ENCODE measurements around the gene COLEC12. TPM values are rescaled to one million over a fixed set of nuclear protein-coding genes. Genes with fewer than 3 reads are reported as not detected.

COLEC12 gene
- total RNA-seq, 1 experiment from 2014 or later: not detected

DNA sequence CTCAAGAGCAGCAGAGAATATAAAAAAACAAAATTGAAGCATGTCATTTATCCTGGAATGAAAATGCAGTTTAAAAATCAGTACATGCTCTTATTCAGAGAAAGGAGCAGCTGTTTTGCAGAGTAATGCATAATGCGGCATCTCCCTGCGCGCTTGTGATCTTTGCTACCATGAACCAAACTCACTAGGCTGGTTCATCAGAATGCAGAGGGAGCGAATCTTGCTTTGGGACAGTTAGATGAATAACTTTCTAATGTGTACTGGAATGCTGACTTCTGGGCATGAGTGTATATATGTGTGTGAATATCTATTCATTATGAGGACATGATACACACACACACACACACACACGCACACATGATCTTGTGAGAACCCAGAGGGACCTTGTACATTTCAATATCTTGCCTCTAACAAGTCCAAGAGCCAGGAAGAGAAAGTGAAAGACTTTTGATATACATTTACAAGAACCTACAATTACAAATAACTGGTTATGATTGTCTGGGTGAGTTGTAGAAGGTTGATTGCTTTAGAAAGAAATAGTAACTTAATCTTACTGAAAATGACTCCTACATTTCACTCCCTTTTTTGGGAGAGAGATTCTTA, 178.5 kb downstream of the COLEC12 start:
- Histone ChIP-seq H3K4me1 (replicated peaks; ENCODE audit: insufficient read depth) (peaks cover 7% of the 10 kb centered on the region; the same call in 1 of the 2 replicates), H3K9me2 (ENCODE audit: insufficient read depth) (no peaks in the 10 kb centered on the region), H3K27ac (no peak overlapping the region), H3K4me2 (no peak overlapping the region), H3K9me3 (ENCODE audit: insufficient read depth, low read depth) (no peaks in the 10 kb centered on the region), H3K79me2 (ENCODE audit: low read depth) (no peaks in the 10 kb centered on the region), H2AFZ (no peak overlapping the region), H3K4me3 (no peak overlapping the region), H4K20me1 (ENCODE audit: insufficient read depth) (no peaks in the 10 kb centered on the region), H3F3A (ENCODE audit: insufficient read depth, low read depth) (no peaks in the 10 kb centered on the region), H3K27me3 (ENCODE audit: insufficient read depth, low read depth) (peaks cover 83% of the 10 kb centered on the region), H3K36me3 (ENCODE audit: low read depth) (no peaks in the 10 kb centered on the region)
- DNase-seq: no peak
- ChIA-PET CTCF (no interaction called here), POLR2A (ENCODE audit: unreplicated experiment) (interaction anchor here (0.5 kb wide), 1 partner anchor 770 kb away, joined by 4 read pairs; no protein-coding TSS in a partner anchor)
- TF ChIP-seq, protein P1, sequence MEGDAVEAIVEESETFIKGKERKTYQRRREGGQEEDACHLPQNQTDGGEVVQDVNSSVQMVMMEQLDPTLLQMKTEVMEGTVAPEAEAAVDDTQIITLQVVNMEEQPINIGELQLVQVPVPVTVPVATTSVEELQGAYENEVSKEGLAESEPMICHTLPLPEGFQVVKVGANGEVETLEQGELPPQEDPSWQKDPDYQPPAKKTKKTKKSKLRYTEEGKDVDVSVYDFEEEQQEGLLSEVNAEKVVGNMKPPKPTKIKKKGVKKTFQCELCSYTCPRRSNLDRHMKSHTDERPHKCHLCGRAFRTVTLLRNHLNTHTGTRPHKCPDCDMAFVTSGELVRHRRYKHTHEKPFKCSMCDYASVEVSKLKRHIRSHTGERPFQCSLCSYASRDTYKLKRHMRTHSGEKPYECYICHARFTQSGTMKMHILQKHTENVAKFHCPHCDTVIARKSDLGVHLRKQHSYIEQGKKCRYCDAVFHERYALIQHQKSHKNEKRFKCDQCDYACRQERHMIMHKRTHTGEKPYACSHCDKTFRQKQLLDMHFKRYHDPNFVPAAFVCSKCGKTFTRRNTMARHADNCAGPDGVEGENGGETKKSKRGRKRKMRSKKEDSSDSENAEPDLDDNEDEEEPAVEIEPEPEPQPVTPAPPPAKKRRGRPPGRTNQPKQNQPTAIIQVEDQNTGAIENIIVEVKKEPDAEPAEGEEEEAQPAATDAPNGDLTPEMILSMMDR (conservative IDR thresholded peaks at IDR 0.05): no peak
- TF ChIP-seq EZH2 (IDR thresholded peaks at IDR 0.05; ENCODE audit: low read depth): no peak
- no TSS peak for BruUV-seq (replicated peaks)
- intact Hi-C loops (cut with micrococcal nuclease; ENCODE audit: unreplicated experiment): no loop called here

DNA sequence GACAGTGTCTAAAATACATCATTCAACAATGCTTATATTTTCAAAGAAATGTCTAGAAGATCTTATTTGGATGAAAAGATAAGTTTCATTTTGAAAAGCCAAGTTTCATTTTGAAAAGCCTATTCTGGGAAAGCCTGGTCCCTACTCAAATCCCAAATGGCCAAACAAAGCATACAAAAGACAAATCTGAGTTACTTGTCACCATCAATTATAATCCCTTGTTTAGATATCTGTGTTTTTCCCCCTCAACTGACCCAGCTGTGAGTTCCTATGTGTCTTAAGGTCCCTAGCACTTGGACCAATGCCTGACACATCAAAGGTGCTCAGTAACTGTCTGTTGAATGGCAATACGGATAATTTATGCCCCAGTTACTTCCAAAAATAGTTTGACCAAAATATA, 180.3 kb downstream of the COLEC12 start:
- peaks cover 7% of the 10 kb centered on the region; the same call in 1 of the 2 replicates for H3K4me1 ChIP-seq (replicated peaks; ENCODE audit: insufficient read depth)
- H3K4me3 ChIP-seq: no peak overlapping the region
- no peak for TF ChIP-seq EZH2 (IDR thresholded peaks at IDR 0.05; ENCODE audit: low read depth)
- TF ChIP-seq, protein P1 (conservative IDR thresholded peaks at IDR 0.05): no peak
- POLR2A ChIA-PET (ENCODE audit: unreplicated experiment): no interaction called here
- intact Hi-C loops (cut with micrococcal nuclease; ENCODE audit: unreplicated experiment): no loop called here
- peaks cover 83% of the 10 kb centered on the region for H3K27me3 ChIP-seq (ENCODE audit: insufficient read depth, low read depth)
- no peak overlapping the region for H2AFZ ChIP-seq
- no peak for DNase-seq
- CTCF ChIA-PET: no interaction called here
- H3K27ac ChIP-seq: no peak overlapping the region
- BruUV-seq (replicated peaks): no TSS peak
- H3K36me3 ChIP-seq (ENCODE audit: low read depth): no peaks in the 10 kb centered on the region
- no peaks in the 10 kb centered on the region for H4K20me1 ChIP-seq (ENCODE audit: insufficient read depth)
- H3K4me2 ChIP-seq: no peak overlapping the region
- H3F3A ChIP-seq (ENCODE audit: insufficient read depth, low read depth): no peaks in the 10 kb centered on the region
- H3K9me2 ChIP-seq (ENCODE audit: insufficient read depth): no peaks in the 10 kb centered on the region
- H3K9me3 ChIP-seq (ENCODE audit: insufficient read depth, low read depth): no peaks in the 10 kb centered on the region
- H3K79me2 ChIP-seq (ENCODE audit: low read depth): no peaks in the 10 kb centered on the region

DNA sequence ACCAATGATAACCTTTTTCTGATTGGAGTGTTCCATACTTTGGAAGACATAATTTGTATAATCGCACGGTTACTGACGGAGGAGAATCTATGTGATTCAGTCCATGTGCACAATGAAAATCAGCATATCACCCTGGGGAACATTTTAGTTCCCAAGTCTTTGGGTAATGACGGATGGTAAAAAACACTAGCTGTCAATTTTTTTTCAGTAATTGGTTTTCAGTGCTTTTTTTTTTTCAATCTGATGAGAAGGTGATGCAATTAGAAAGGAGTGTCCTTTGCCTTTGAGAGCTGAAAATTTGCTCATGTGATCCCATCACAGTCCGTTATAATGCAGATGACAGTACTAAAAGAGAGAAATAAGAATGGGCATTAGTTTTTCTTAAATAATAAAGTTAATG, 180.8 kb downstream of the COLEC12 start:
- intact Hi-C loops (cut with micrococcal nuclease; ENCODE audit: unreplicated experiment): no loop called here
- Histone ChIP-seq H3K4me2 (no peak overlapping the region), H3K4me1 (replicated peaks; ENCODE audit: insufficient read depth) (peaks cover 7% of the 10 kb centered on the region; the same call in 1 of the 2 replicates), H3K27ac (no peak overlapping the region), H4K20me1 (ENCODE audit: insufficient read depth) (no peaks in the 10 kb centered on the region), H3K4me3 (no peak overlapping the region), H2AFZ (no peak overlapping the region), H3K9me3 (ENCODE audit: insufficient read depth, low read depth) (no peaks in the 10 kb centered on the region), H3K79me2 (ENCODE audit: low read depth) (no peaks in the 10 kb centered on the region), H3F3A (ENCODE audit: insufficient read depth, low read depth) (no peaks in the 10 kb centered on the region), H3K36me3 (ENCODE audit: low read depth) (no peaks in the 10 kb centered on the region), H3K27me3 (ENCODE audit: insufficient read depth, low read depth) (peaks cover 82% of the 10 kb centered on the region), H3K9me2 (ENCODE audit: insufficient read depth) (no peaks in the 10 kb centered on the region)
- BruUV-seq (replicated peaks): no TSS peak
- no peak for DNase-seq
- POLR2A ChIA-PET (ENCODE audit: unreplicated experiment): no interaction called here
- TF ChIP-seq, protein P1 (conservative IDR thresholded peaks at IDR 0.05): no peak
- no peak for TF ChIP-seq EZH2 (IDR thresholded peaks at IDR 0.05; ENCODE audit: low read depth)
- CTCF ChIA-PET: no interaction called here
